Measurements from ENCODE around the gene CFAP92. TPM values are rescaled to one million over a fixed set of nuclear protein-coding genes. Genes with fewer than 3 reads are reported as not detected.

Gene CFAP92
- total and polyA plus RNA-seq, 10 donors, result 0.29 to 3.1 (median 1.3) TPM

GRCh38 chr3:128983293-128984069, 10.4 kb downstream of the CFAP92 start:
- intact Hi-C loops (cut with DNase I; ENCODE audit: low total_unique reads), result no loop called here
- H3K4me1 ChIP-seq, result no peaks in the 10 kb centered on the region
- WGBS, 5 donors, result 79 to 92% (median 89%) methylated on average over 9 of the region's 9 CpGs
- H3K27ac ChIP-seq, result no peak overlapping the region
- no peak for DNase-seq
- no peak overlapping the region for H3K4me3 ChIP-seq
- H3K36me3 ChIP-seq, result no peaks in the 10 kb centered on the region
- no peaks in the 10 kb centered on the region for H3K27me3 ChIP-seq (replicated peaks in 1 of 7)
- TF ChIP-seq POLR2AphosphoS5 (IDR thresholded peaks at IDR 0.05) (no peak), CTCF (IDR thresholded peaks at IDR 0.05 in 8 of 11, conservative IDR thresholded peaks at IDR 0.05 in 3 of 11) (no peak), POLR2A (IDR thresholded peaks at IDR 0.05) (no peak)
- no peaks in the 10 kb centered on the region for H3K9me3 ChIP-seq

- no peak overlapping the region for H3K4me3 ChIP-seq
- DNase-seq, result no peak
- peaks cover 0 to 8% (median 0%) of the 10 kb centered on the region in 7 donors for H3K27me3 ChIP-seq (replicated peaks in 1 of 7)
- H3K9me3 ChIP-seq, result no peaks in the 10 kb centered on the region
- intact Hi-C loops (cut with DNase I; ENCODE audit: low total_unique reads), result no loop called here
- 91 to 96% (median 94%) methylated on average over 1 of the region's 1 CpG for WGBS, 5 donors
- TF ChIP-seq POLR2AphosphoS5 (IDR thresholded peaks at IDR 0.05) (no peak), POLR2A (IDR thresholded peaks at IDR 0.05) (no peak), CTCF (IDR thresholded peaks at IDR 0.05 in 8 of 11, conservative IDR thresholded peaks at IDR 0.05 in 3 of 11) (no peak)
- H3K4me1 ChIP-seq, result peaks cover 5 to 30% (median 13%) of the 10 kb centered on the region in 6 donors
- H3K36me3 ChIP-seq, result no peaks in the 10 kb centered on the region
- H3K27ac ChIP-seq, result no peak overlapping the region
These were observed 18.6 kb downstream of the CFAP92 start for GRCh38 chr3:128975276-128975675.

- no peaks in the 10 kb centered on the region for H3K9me3 ChIP-seq
- H3K4me3 ChIP-seq, result peak overlapping the region in 1 of 8 donors; percentile 34
- no peak for TF ChIP-seq POLR2A (IDR thresholded peaks at IDR 0.05)
- no peak for TF ChIP-seq CTCF (IDR thresholded peaks at IDR 0.05 in 8 of 11, conservative IDR thresholded peaks at IDR 0.05 in 3 of 11)
- TF ChIP-seq POLR2AphosphoS5 (IDR thresholded peaks at IDR 0.05), result no peak
- H3K27me3 ChIP-seq (replicated peaks in 1 of 7), result peaks cover 0 to 8% (median 0%) of the 10 kb centered on the region in 7 donors
- H3K27ac ChIP-seq, result peak overlapping the region in 3 of 8 donors; percentile 41 to 52 (median 46)
- H3K36me3 ChIP-seq, result no peaks in the 10 kb centered on the region
- 37 to 43% (median 42%) methylated on average over 5 of the region's 5 CpGs for WGBS, 5 donors
- DNase-seq, result no peak
- intact Hi-C loops (cut with DNase I; ENCODE audit: low total_unique reads), result loop anchor here (5.0 kb wide), 1 partner anchor 273 kb away; the partner anchor contains the start of gene COPG1
- peaks cover 7 to 34% (median 17%) of the 10 kb centered on the region in 6 donors for H3K4me1 ChIP-seq
These were observed 19.8 kb downstream of the CFAP92 start for GRCh38 chr3:128973988-128974564.

Data from spleen (tissue), 11 donors.